Left ventricle myocardium inferior (tissue), 1 donor: ENCODE results near the gene C17orf67. TPM values are rescaled to one million over a fixed set of nuclear protein-coding genes. Genes with fewer than 3 reads are reported as not detected.

ENCODE experiments used
- DNase-seq: peaks from one replicate; pipeline ENCODE4 v3.0.0-alpha.2; 2020
- H3K27ac ChIP-seq: fragments of 200-600 bp; replicated peaks from 2 replicates; pipeline ENCODE4 v1.8.0; 2021
- H3K27me3 ChIP-seq: fragments of 200-600 bp; 2 replicates; pipeline ENCODE4 v1.8.0; 2021; ENCODE audit warnings: low read depth
- H3K36me3 ChIP-seq: fragments of 200-600 bp; 2 replicates; pipeline ENCODE4 v1.8.0; 2021
- H3K4me1 ChIP-seq: fragments of 200-600 bp; 2 replicates; pipeline ENCODE4 v1.8.0; 2021
- H3K4me3 ChIP-seq: fragments of 200-600 bp; 2 replicates; pipeline ENCODE4 v1.8.0; 2021; ENCODE audit warnings: mild to moderate bottlenecking, moderate library complexity
- H3K9me3 ChIP-seq: fragments of 200-600 bp; replicated peaks from 2 replicates; pipeline ENCODE4 v1.8.0; 2021
- CTCF ChIP-seq: fragments of 200-600 bp; IDR thresholded peaks from 2 replicates; pipeline ENCODE4 v1.8.0; 2021; ENCODE audit warnings: antibody characterized with exemption, mild to moderate bottlenecking, borderline replicate concordance
- intact Hi-C: fragments of 100-400 bp; cut with micrococcal nuclease; formaldehyde crosslinking; loops from one replicate; pipeline ENCODE4 v1.11.0; 2022
- total RNA-seq: library from RNA; stranded (reverse); fragmentation: NEBNext Ultra II Directional; extraction: Animal tissue kit (Norgen Biotek cat#: 25700); gene quantifications from one replicate; pipeline ENCODE4 v1.2.1, GENCODE V29; 2021
- donor health status: DM: no; HTN: yes; CAD: no; lungs with severe emphysema.

Gene C17orf67
- total RNA-seq, 1 donor from 2014 or later, result 1.1 TPM

- Histone ChIP-seq H3K27me3 (no peaks in the 10 kb centered on the region), H3K9me3 (no peaks in the 10 kb centered on the region), H3K36me3 (peaks cover 28% of the 10 kb centered on the region), H3K4me1 (peaks cover 13% of the 10 kb centered on the region), H3K27ac (no peak overlapping the region), H3K4me3 (no peak overlapping the region)
- TF ChIP-seq CTCF, result no peak
- no peak for DNase-seq
- intact Hi-C loops, result no loop called here
Observed at GRCh38 chr17:56845934-56846333, 12.2 kb upstream of the C17orf67 start.

GRCh38 chr17:56842577-56842976, 8.9 kb upstream of the C17orf67 start:
- H3K4me3 ChIP-seq, result no peak overlapping the region
- no peak overlapping the region for H3K27ac ChIP-seq
- peaks cover 6% of the 10 kb centered on the region for H3K36me3 ChIP-seq
- no peak for DNase-seq
- intact Hi-C loops, result no loop called here
- H3K27me3 ChIP-seq, result no peaks in the 10 kb centered on the region
- H3K9me3 ChIP-seq, result no peaks in the 10 kb centered on the region
- TF ChIP-seq CTCF, result no peak
- peaks cover 12% of the 10 kb centered on the region for H3K4me1 ChIP-seq

GRCh38 chr17:56838687-56839086, 5.0 kb upstream of the C17orf67 start:
- no peak for TF ChIP-seq CTCF
- intact Hi-C loops, result no loop called here
- H3K4me3 ChIP-seq, result no peak overlapping the region
- no peaks in the 10 kb centered on the region for H3K9me3 ChIP-seq
- H3K36me3 ChIP-seq, result no peaks in the 10 kb centered on the region
- no peaks in the 10 kb centered on the region for H3K27me3 ChIP-seq
- H3K27ac ChIP-seq, result peak overlapping the region; percentile 86
- peaks cover 47% of the 10 kb centered on the region for H3K4me1 ChIP-seq
- no peak for DNase-seq

GRCh38 chr17:56835264-56835585, 1.5 kb upstream of the C17orf67 start:
- intact Hi-C loops, result no loop called here
- Histone ChIP-seq H3K27me3 (no peaks in the 10 kb centered on the region), H3K36me3 (no peaks in the 10 kb centered on the region), H3K4me1 (peaks cover 58% of the 10 kb centered on the region), H3K9me3 (no peaks in the 10 kb centered on the region), H3K27ac (peak overlapping the region; percentile 86), H3K4me3 (peak overlapping the region; percentile 83)
- no peak for TF ChIP-seq CTCF
- no peak for DNase-seq

GRCh38 chr17:56834380-56835263, 902 bp upstream of the C17orf67 start:
- H3K36me3 ChIP-seq, result no peaks in the 10 kb centered on the region
- peak overlapping the region; percentile 86 for H3K27ac ChIP-seq
- peak; percentile 36 for TF ChIP-seq CTCF
- intact Hi-C loops, result no loop called here
- peak; percentile 36 for DNase-seq
- peak overlapping the region; percentile 83 for H3K4me3 ChIP-seq
- no peaks in the 10 kb centered on the region for H3K27me3 ChIP-seq
- peaks cover 58% of the 10 kb centered on the region for H3K4me1 ChIP-seq
- H3K9me3 ChIP-seq, result no peaks in the 10 kb centered on the region
